Keratinocyte (primary cell): ENCODE data around the gene KDM6B. TPM values are rescaled to one million over a fixed set of nuclear protein-coding genes. Genes with fewer than 3 reads are reported as not detected.

Experiments
- DNase-seq: peaks from one replicate; pipeline ENCODE4 v3.0.0-alpha.2; 2011; ENCODE audit warnings: low read depth, missing footprints, low spot score
- FAIRE-seq: peaks from 2 replicates; lab custom pipeline; 2011; peaks lifted over from hg19 to GRCh38; lab: Jason Lieb, UNC
- H2AFZ ChIP-seq: 2 replicates; pipeline ENCODE4 v1.6.0; 2012; ENCODE audit warnings: low read length, control low read depth, inconsistent platforms; ENCODE audit not compliant: control insufficient read depth
- H3K27ac ChIP-seq: 2 replicates; pipeline ENCODE4 v1.5.1; 2011; ENCODE audit warnings: low read length; ENCODE audit not compliant: control insufficient read depth, insufficient read depth
- H3K27me3 ChIP-seq: 3 replicates; pipeline ENCODE4 v1.6.0; 2011; ENCODE audit warnings: low read length; ENCODE audit not compliant: control insufficient read depth, insufficient read depth; ENCODE audit errors: extremely low read depth
- H3K36me3 ChIP-seq, 2 experiments: 2 replicates in 1 of 2; 3 replicates in 1 of 2; pipeline ENCODE4 v1.5.1; 2011; ENCODE audit warnings: low read length in 2 of 2, mild to moderate bottlenecking in 1 of 2; ENCODE audit not compliant: control insufficient read depth in 2 of 2, insufficient read depth in 2 of 2; ENCODE audit errors: extremely low read depth in 1 of 2
- H3K4me1 ChIP-seq: 3 replicates; pipeline ENCODE4 v1.5.1; 2011; ENCODE audit warnings: low read length; ENCODE audit not compliant: control insufficient read depth, insufficient read depth; ENCODE audit errors: extremely low read depth
- H3K4me2 ChIP-seq: 3 replicates; pipeline ENCODE4 v1.6.0; 2011; ENCODE audit warnings: low read depth, low read length; ENCODE audit not compliant: control insufficient read depth, insufficient read depth; ENCODE audit errors: extremely low read depth
- H3K4me3 ChIP-seq, 3 experiments: fragments of 200-600 bp in 1 of 3; sonication (generic) in 1 of 3; 2 replicates in 2 of 3; 3 replicates in 1 of 3; pipeline ENCODE4 v1.5.1; 2011 to 2016; ENCODE audit warnings: low read length in 3 of 3, mild to moderate bottlenecking in 3 of 3, control low read depth in 2 of 3, inconsistent platforms in 1 of 3, low read depth in 1 of 3, mixed read lengths in 1 of 3, mixed run types in 1 of 3, moderate library complexity in 1 of 3; ENCODE audit not compliant: control insufficient read depth in 2 of 3, insufficient read depth in 2 of 3; ENCODE audit errors: extremely low read depth in 1 of 3
- H3K79me2 ChIP-seq: 2 replicates; pipeline ENCODE4 v1.6.0; 2012; ENCODE audit warnings: low read length; ENCODE audit not compliant: control insufficient read depth, insufficient read depth
- H3K9ac ChIP-seq: 3 replicates; pipeline ENCODE4 v1.6.0; 2011; ENCODE audit warnings: low read length; ENCODE audit not compliant: control insufficient read depth, insufficient read depth; ENCODE audit errors: extremely low read depth
- H3K9me1 ChIP-seq: 3 replicates; pipeline ENCODE4 v1.6.0; 2011; ENCODE audit warnings: low read length; ENCODE audit not compliant: control insufficient read depth, insufficient read depth; ENCODE audit errors: extremely low read depth
- H3K9me3 ChIP-seq: 2 replicates; pipeline ENCODE4 v1.5.1; 2012; ENCODE audit warnings: low read depth, low read length; ENCODE audit not compliant: control insufficient read depth
- H4K20me1 ChIP-seq: 3 replicates; pipeline ENCODE4 v1.6.0; 2011; ENCODE audit warnings: low read length; ENCODE audit not compliant: control insufficient read depth, insufficient read depth; ENCODE audit errors: extremely low read depth
- CTCF ChIP-seq, 3 experiments: IDR thresholded peaks in 1 of 3; conservative IDR thresholded peaks in 1 of 3; optimal IDR thresholded peaks in 1 of 3; 2 replicates in 2 of 3; 3 replicates in 1 of 3; pipeline versions ENCODE3 to v1.5.1; 2011; ENCODE audit warnings: low read length in 3 of 3, mild to moderate bottlenecking in 3 of 3, moderate library complexity in 2 of 3, control low read depth in 1 of 3, inconsistent platforms in 1 of 3; ENCODE audit not compliant: insufficient read depth in 2 of 3; ENCODE audit errors: extremely low read depth in 1 of 3
- EZH2 ChIP-seq: IDR thresholded peaks from one replicate; pipeline ENCODE4 v1.6.1; 2012; ENCODE audit warnings: inconsistent platforms, mild to moderate bottlenecking, low read length, moderate library complexity
- dilution Hi-C: fragments of 300-500 bp; cut with MboI; formaldehyde crosslinking; loops from one replicate; pipeline ENCODE4 v1.7.0; 2020; ENCODE audit warnings: low sequenced_read_pairs; ENCODE audit not compliant: extremely low pct_ligation_motif_present
- polyA plus RNA-seq, 5 experiments: library from polyadenylated mRNA; depleted of rRNA in 3 of 5; stranded (reverse) in 3 of 5; stranded (forward) in 1 of 5; unstranded in 1 of 5; fragments of >200 nt; gene quantifications; 1 replicate in 1 of 5; 2 replicates in 3 of 5; 3 replicates in 1 of 5; pipeline versions ENCODE4 v1.2.1 to v1.2.3, GENCODE V29; 2011 to 2012; ENCODE audit warnings: missing spikeins in 2 of 5, low read depth in 1 of 5, low replicate concordance in 1 of 5

Gene KDM6B
- polyA plus RNA-seq, 1 donor (not counting 4 experiments of a cell fraction or from before 2014, with no cell fraction given) = 1.6 TPM

DNA sequence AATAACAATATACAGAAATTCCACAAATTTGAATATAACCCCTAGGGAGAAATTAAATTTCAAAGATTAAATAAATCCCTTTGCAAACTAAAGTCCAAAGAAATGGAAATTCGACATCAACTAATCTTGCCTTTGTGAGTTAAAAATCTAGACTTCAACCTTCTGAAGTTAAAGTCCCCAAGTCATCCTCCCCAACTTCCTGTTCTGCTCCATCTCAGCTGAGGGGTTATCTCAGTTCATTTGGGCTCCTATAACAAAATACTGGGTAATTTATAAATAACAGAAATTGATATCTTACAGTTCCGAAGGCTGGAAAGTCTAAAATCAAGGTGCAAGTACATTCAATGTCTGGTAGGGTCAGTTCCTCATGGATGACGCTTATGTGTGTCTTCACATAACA is 22.8 kb upstream of the KDM6B start:
- Histone ChIP-seq H3K4me2 (no peak overlapping the region), H3K4me1 (peaks cover 20% of the 10 kb centered on the region)
- dilution Hi-C loops = no loop called here

DNA sequence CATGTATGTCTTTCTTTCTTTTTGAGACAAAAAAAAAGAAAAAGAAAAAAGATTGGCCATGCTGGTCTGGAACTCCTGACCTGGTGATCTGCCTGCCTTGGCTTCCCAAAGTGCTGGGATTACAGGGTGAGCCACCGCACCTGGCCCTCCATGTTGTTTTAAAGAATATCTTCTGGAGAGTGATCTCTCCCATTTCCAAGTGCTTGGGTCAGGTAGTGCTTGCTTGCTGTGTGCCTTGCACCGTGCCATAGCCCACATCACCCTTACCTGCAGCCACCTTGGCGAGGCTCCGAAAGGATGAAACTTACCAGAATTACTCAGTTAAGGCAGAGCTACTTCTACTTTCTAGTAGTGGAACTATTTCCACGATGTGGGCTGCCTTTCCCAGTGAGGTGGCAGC is 19.0 kb upstream of the KDM6B start:
- Histone ChIP-seq H3K4me1 (peaks cover 2% of the 10 kb centered on the region), H3K27ac (no peak overlapping the region), H3K9ac (no peak overlapping the region), H3K9me1 (no peaks in the 10 kb centered on the region), H3K4me3 (no peak overlapping the region), H3K79me2 (no peaks in the 10 kb centered on the region), H4K20me1 (no peaks in the 10 kb centered on the region), H3K36me3 (no peaks in the 10 kb centered on the region), H3K4me2 (no peak overlapping the region), H3K27me3 (no peaks in the 10 kb centered on the region), H2AFZ (no peak overlapping the region), H3K9me3 (no peaks in the 10 kb centered on the region)
- TF ChIP-seq CTCF (optimal IDR thresholded peaks at IDR 0.05 in 1 of 3, IDR thresholded peaks at IDR 0.05 in 1 of 3, conservative IDR thresholded peaks at IDR 0.05 in 1 of 3; ENCODE audit: extremely low read depth in 1 of 3, insufficient read depth in 2 of 3, low read length in 3 of 3) (no peak), EZH2 (no peak)
- FAIRE-seq (no peak), DNase-seq (no peak)
- dilution Hi-C loops = no loop called here

More for the DNA sequence above, 22.8 kb upstream of the KDM6B start:
- DNase-seq = no peak
- no peaks in the 10 kb centered on the region for H3K9me3 ChIP-seq
- TF ChIP-seq EZH2 (no peak), CTCF (optimal IDR thresholded peaks at IDR 0.05 in 1 of 3, IDR thresholded peaks at IDR 0.05 in 1 of 3, conservative IDR thresholded peaks at IDR 0.05 in 1 of 3; ENCODE audit: extremely low read depth in 1 of 3, insufficient read depth in 2 of 3, low read length in 3 of 3) (no peak)
- FAIRE-seq = no peak
- no peaks in the 10 kb centered on the region for H3K27me3 ChIP-seq
- H3K9me1 ChIP-seq = no peaks in the 10 kb centered on the region
- no peak overlapping the region for H2AFZ ChIP-seq
- H3K36me3 ChIP-seq = no peaks in the 10 kb centered on the region
- no peak overlapping the region for H3K4me3 ChIP-seq
- no peak overlapping the region for H3K27ac ChIP-seq
- H4K20me1 ChIP-seq = no peaks in the 10 kb centered on the region
- H3K9ac ChIP-seq = no peak overlapping the region
- no peaks in the 10 kb centered on the region for H3K79me2 ChIP-seq
